HCT116 (cell line): ENCODE results near the gene ALAS1. TPM values are rescaled to one million over a fixed set of nuclear protein-coding genes. Genes with fewer than 3 reads are reported as not detected.
A peak's percentile ranks its signal among the peaks of the same experiment; 100 is the strongest.

Experiments
- ATAC-seq: fragments of 200-7000 bp; cut with Tn5 transposase; 2 replicates; pipeline ENCODE4 v1.9.1; 2020; ENCODE audit warnings: mild to moderate bottlenecking, moderate library complexity
- BruUV-seq: library from RNA; stranded (reverse); fragments of 400-500 nt; replicated peaks from 2 replicates; lab custom pipeline; 2021; lab: Mats Ljungman, UMichigan
- CTCF ChIA-PET: fragments of 300-600 bp; sonication (Branson Sonifier 250); formaldehyde crosslinking; loops from one replicate; lab custom pipeline; 2021; ENCODE audit warnings: antibody characterized with exemption; lab: Charles Lee
- POLR2A ChIA-PET: fragments of 300-600, 350-600 bp; sonication (Branson Sonifier 250); formaldehyde crosslinking; loops from one replicate; lab custom pipeline; 2021; ENCODE audit warnings: antibody characterized with exemption; lab: Charles Lee
- RAD21 ChIA-PET, 2 experiments: fragments of 300-600 bp; sonication (Branson Sonifier 250); formaldehyde crosslinking; loops; one replicate each; lab custom pipeline; 2023; ENCODE audit warnings: low total read pairs in 2 of 2; ENCODE audit not compliant: uncharacterized antibody in 2 of 2, unreplicated experiment in 2 of 2, low non-redundant PET in 1 of 2; lab: Charles Lee
- DNase-seq: peaks from one replicate; pipeline ENCODE4 v3.0.0-alpha.2; 2010; ENCODE audit warnings: low read depth, low spot score
- H2AFZ ChIP-seq: fragments of 200-600 bp; shearing (Covaris generic), sonication (generic); 2 replicates; pipeline ENCODE4 v1.6.1; 2017; ENCODE audit warnings: low read depth, mixed run types, mixed read lengths, antibody characterized with exemption, low read length; ENCODE audit not compliant: poor library complexity, severe bottlenecking
- H3K27ac ChIP-seq: 2 replicates; pipeline ENCODE4 v1.5.1; 2012; ENCODE audit warnings: low read depth, low read length
- H3K27me3 ChIP-seq: fragments of 200-600 bp; sonication (generic); 2 replicates; pipeline ENCODE4 v1.6.1; 2016; ENCODE audit warnings: mixed run types, low read length, mixed read lengths; ENCODE audit not compliant: insufficient read depth
- H3K36me3 ChIP-seq, 2 experiments: fragments of 200-500 bp in 1 of 2; fragments of 200-600 bp in 1 of 2; sonication (Bioruptor generic) in 1 of 2; sonication (generic) in 1 of 2; 2 replicates each; pipeline versions ENCODE4 v1.5.1 to v1.6.1; 2014 to 2016; ENCODE audit warnings: low read length in 2 of 2, inconsistent platforms in 1 of 2, mixed read lengths in 1 of 2, mixed run types in 1 of 2; ENCODE audit not compliant: insufficient read depth in 2 of 2, control insufficient read depth in 1 of 2
- H3K4me1 ChIP-seq, 2 experiments: fragments of 200-600 bp in 1 of 2; sonication (generic) in 1 of 2; 2 replicates each; pipeline versions ENCODE4 v1.5.1 to v1.6.1; 2012 to 2017; ENCODE audit warnings: low read length in 2 of 2, inconsistent platforms in 1 of 2, mild to moderate bottlenecking in 1 of 2, mixed read lengths in 1 of 2, mixed run types in 1 of 2, moderate library complexity in 1 of 2; ENCODE audit not compliant: insufficient read depth in 2 of 2, control insufficient read depth in 1 of 2
- H3K4me2 ChIP-seq: fragments of 200-600 bp; sonication (generic); 2 replicates; pipeline ENCODE4 v1.6.1; 2017; ENCODE audit warnings: mixed run types, low read length, mixed read lengths
- H3K4me3 ChIP-seq, 2 experiments: fragments of 200-600 bp in 1 of 2; sonication (generic) in 1 of 2; replicated peaks in 1 of 2; 2 replicates each; pipeline ENCODE4 v1.5.1; 2011 to 2016; ENCODE audit warnings: low read length in 2 of 2, control low read depth in 1 of 2, low read depth in 1 of 2, mild to moderate bottlenecking in 1 of 2, mixed read lengths in 1 of 2, mixed run types in 1 of 2
- H3K79me2 ChIP-seq: fragments of 200-600 bp; sonication (generic); 2 replicates; pipeline ENCODE4 v1.6.1; 2017; ENCODE audit warnings: mild to moderate bottlenecking, mixed run types, low read length, moderate library complexity, mixed read lengths; ENCODE audit not compliant: insufficient read depth
- H3K9ac ChIP-seq: fragments of 200-600 bp; sonication (generic); 2 replicates; pipeline ENCODE4 v1.6.1; 2016; ENCODE audit warnings: low read length, mixed read lengths
- H3K9me2 ChIP-seq: fragments of 200-600 bp; sonication (generic), shearing (Covaris generic); 2 replicates; pipeline ENCODE4 v1.6.1; 2017; ENCODE audit warnings: mixed run types, mild to moderate bottlenecking, moderate library complexity; ENCODE audit not compliant: insufficient read depth
- H3K9me3 ChIP-seq, 2 experiments: fragments of 200-500 bp in 1 of 2; fragments of 200-600 bp in 1 of 2; sonication (Bioruptor generic) in 1 of 2; sonication (generic) in 1 of 2; 2 replicates each; pipeline ENCODE4 v1.6.1; 2014 to 2017; ENCODE audit warnings: low read length in 2 of 2, mixed read lengths in 2 of 2, inconsistent platforms in 1 of 2, low read depth in 1 of 2, mild to moderate bottlenecking in 1 of 2, mixed run types in 1 of 2, moderate library complexity in 1 of 2; ENCODE audit not compliant: control insufficient read depth in 1 of 2, insufficient read depth in 1 of 2
- H4K20me1 ChIP-seq: fragments of 200-600 bp; sonication (generic), shearing (Covaris generic); 2 replicates; pipeline ENCODE4 v1.6.1; 2017; ENCODE audit warnings: mixed run types, mild to moderate bottlenecking, moderate library complexity; ENCODE audit not compliant: insufficient read depth
- CTCF ChIP-seq, 3 experiments: fragments of 200-600 bp in 1 of 3; sonication (generic) in 1 of 3; IDR thresholded peaks in 2 of 3; conservative IDR thresholded peaks in 1 of 3; 2 replicates each; pipeline ENCODE4 v1.5.1; 2012 to 2017; ENCODE audit warnings: low read depth in 2 of 3, low read length in 2 of 3, antibody characterized with exemption in 1 of 3, borderline replicate concordance in 1 of 3, control low read depth in 1 of 3, mild to moderate bottlenecking in 1 of 3, mixed read lengths in 1 of 3, mixed run types in 1 of 3, moderate library complexity in 1 of 3; ENCODE audit not compliant: insufficient read depth in 1 of 3
- EZH2 ChIP-seq: fragments of 200-600 bp; sonication (generic); IDR thresholded peaks from 2 replicates; pipeline ENCODE4 v1.6.1; 2017; ENCODE audit warnings: antibody characterized with exemption, mixed run types
- intact Hi-C: fragments of 100-400 bp; cut with micrococcal nuclease; formaldehyde crosslinking; loops from 2 replicates; pipeline ENCODE4 v1.10.0; 2022
- total RNA-seq: library from RNA; stranded (reverse); gene quantifications from one replicate; pipeline ENCODE4 v1.2.1, GENCODE V29; 2021; ENCODE audit not compliant: unreplicated experiment

ALAS1 gene
- total RNA-seq, 1 experiment from 2014 or later = 74.0 TPM

DNA sequence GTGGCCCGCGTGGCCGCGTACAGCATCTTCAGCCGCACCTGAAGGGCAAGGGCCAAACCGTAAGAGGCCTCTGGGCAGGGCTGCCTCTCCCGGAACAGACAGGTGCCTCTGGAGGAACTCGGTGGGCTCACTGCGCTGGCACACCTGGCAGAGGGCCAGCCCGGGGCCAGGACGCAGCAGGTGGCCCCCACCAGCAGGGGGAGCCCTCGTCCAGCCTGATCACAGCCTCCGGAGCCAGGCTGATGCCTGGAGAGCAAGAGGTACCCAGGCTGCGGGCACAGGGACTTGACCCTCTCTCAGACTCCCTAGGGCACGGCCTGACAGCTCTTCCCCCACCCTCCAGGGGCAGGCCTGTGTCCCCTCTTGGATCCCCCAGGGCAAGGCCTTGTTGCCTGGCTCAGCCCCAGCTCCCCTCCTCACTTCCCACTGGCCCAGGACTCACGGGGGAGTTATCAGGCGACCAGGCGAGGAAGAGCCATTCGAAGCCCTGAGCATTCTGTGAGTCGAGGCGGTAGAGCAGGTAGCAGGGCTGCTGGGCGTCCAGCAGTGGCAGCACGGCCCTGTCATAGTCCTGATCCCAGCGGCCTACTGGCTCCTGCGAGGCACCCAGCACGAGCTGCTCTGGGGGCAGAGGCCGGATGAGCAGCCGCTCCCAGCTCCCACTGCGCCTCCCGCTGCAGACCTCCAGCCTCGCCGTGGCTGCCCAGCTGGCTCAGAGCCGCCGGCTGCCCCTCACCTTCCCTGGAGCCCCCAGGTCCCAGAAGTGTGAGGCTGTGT is 33.7 kb downstream of the ALAS1 start:
- CTCF ChIA-PET = interaction anchor here (0.6 to 2.8 kb wide), 10 partner anchors 9 to 153 kb away, joined by 3 to 37 read pairs (median 4); partner anchors contain the start of gene WDR82
- TF ChIP-seq CTCF (IDR thresholded peaks at IDR 0.05 in 2 of 3, conservative IDR thresholded peaks at IDR 0.05 in 1 of 3; ENCODE audit: borderline replicate concordance in 1 of 3, insufficient read depth in 1 of 3, low read depth in 2 of 3, low read length in 2 of 3) (peak in 2 of 3 experiments; percentile 92 to 97; a peak in 4 of 6 replicates), EZH2 (no peak)
- Histone ChIP-seq H3K36me3 (peaks cover 17% of the 10 kb centered on the region in 2 experiments; a peak in 3 of 4 replicates), H3K9me2 (no peaks in the 10 kb centered on the region), H3K4me1 (peaks cover 3 to 6% of the 10 kb centered on the region in 2 experiments; a peak in 3 of 4 replicates), H3K27me3 (no peaks in the 10 kb centered on the region), H3K9ac (no peak overlapping the region), H2AFZ (no peak overlapping the region), H3K4me2 (no peak overlapping the region; the same call in 1 of the 2 replicates), H3K79me2 (peaks cover 10% of the 10 kb centered on the region), H3K9me3 (no peaks in the 10 kb centered on the region), H3K4me3 (no peak overlapping the region), H3K27ac (no peak overlapping the region), H4K20me1 (no peaks in the 10 kb centered on the region)
- RAD21 ChIA-PET = interaction anchor here in 1 of 2 experiments (0.6 kb wide), 2 partner anchors 11 to 103 kb away, joined by 3 to 5 read pairs; no protein-coding TSS in a partner anchor
- DNase-seq (no peak), ATAC-seq (peak; percentile 75)
- POLR2A ChIA-PET = interaction anchor here (1.0 to 1.4 kb wide), 2 partner anchors 9 to 47 kb away, joined by 3 to 4 read pairs; partner anchors contain the start of gene WDR82
- no TSS peak for BruUV-seq
- intact Hi-C loops = loop anchor here (1.0 kb wide), 1 partner anchor 108 kb away; no protein-coding TSS in a partner anchor
